HT1080 (cell line): ENCODE results near the gene RAB3B. TPM values are rescaled to one million over a fixed set of nuclear protein-coding genes. Genes with fewer than 3 reads are reported as not detected.
"Not testable (repeated sequence)": the region's sequence is repeated elsewhere in the genome, so short reads cannot be mapped to it uniquely, and the experiment has no call there.

Source experiments
- DNase-seq: peaks from one replicate; pipeline ENCODE4 v3.0.0-alpha.2; 2015; ENCODE audit warnings: low read depth
- total RNA-seq: library from RNA; depleted of rRNA; stranded (reverse); fragments of >200 nt; shearing (Covaris generic); gene quantifications from 2 replicates; pipeline ENCODE4 v1.2.3, GENCODE V29; 2014

RAB3B gene
- total RNA-seq, 1 experiment from 2014 or later = 23.3 TPM

- no peak for DNase-seq
Observed at GRCh38 chr1:51989582-51990477, 670 bp downstream of the RAB3B start.

DNA sequence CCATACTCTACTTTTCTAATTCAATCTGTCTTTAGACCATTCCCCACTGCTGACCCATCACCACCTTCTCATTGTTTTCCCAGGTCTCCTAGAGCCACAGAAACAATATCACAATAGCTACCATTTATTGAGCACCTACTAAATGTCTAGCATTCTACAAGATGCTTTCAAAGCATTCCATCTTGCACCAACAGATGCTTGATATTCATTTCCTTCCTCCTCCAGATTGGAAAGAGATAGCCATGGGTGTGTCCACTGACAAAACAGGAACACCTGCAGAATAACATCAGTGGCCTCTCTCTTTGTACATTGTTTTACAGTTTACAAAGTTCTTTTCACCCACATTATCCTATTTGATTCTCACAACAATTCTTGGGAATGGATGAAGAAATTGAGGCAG is 2.2 kb downstream of the RAB3B start:
- DNase-seq = no peak

DNA sequence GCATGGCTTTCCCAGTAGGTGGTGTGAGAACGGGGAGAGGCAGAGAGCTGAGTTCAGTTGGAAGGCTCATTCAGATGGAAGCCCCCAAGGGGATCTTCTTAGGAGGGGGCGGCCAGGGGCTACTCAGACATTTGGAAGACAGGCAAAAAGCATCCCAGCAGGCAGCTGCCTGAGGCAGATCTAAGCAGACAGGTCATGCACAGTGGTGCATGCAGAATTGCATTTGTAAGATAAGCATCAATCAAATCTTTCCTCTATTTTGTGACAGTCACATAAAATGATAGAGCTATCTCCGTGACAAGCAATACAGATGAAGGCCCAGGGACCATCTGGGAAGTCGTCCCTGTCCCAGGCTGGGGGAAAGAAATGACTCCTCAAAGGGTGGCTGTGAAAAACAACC is 3.8 kb downstream of the RAB3B start:
- no peak for DNase-seq

DNA sequence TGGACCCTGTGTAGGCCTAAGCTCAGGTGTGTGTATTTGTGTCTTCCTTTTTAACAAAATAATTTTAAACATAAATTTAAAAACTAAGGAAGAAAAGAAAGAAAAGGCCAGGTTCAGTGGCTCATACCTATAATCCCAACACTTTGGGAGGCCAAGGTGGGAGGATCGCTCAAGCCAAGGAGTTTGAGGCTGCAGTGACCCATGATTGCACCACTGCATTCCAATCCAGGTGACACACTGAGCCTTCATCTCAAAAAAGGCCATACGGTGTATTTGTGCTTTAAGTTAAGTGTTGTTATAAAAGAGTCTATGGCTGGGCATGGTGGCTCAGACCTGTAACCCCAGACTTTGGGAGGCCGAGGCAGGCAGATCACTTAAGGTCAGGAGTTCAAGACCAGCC is 8.3 kb downstream of the RAB3B start:
- no peak for DNase-seq

DNA sequence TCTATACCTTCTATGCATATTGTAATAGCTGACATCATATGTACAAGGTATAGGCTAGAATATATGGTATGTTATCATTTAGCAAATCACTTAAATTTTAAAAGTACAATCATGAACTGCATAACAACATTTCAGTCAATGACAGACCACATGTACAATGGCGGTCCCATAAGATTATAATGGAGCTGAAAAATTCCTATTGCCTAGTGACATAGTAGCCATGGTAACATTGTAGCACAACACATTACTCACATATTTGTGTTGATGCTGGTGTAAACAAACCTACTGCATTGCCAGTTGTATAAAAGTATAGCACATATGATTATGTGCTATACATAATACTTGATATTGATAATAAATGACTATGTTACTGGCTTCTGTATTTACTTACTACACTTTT is 8.9 kb downstream of the RAB3B start:
- no peak for DNase-seq

GRCh38 chr1:51978099-51978498 is 12.4 kb downstream of the RAB3B start:
- DNase-seq = no peak

DNA sequence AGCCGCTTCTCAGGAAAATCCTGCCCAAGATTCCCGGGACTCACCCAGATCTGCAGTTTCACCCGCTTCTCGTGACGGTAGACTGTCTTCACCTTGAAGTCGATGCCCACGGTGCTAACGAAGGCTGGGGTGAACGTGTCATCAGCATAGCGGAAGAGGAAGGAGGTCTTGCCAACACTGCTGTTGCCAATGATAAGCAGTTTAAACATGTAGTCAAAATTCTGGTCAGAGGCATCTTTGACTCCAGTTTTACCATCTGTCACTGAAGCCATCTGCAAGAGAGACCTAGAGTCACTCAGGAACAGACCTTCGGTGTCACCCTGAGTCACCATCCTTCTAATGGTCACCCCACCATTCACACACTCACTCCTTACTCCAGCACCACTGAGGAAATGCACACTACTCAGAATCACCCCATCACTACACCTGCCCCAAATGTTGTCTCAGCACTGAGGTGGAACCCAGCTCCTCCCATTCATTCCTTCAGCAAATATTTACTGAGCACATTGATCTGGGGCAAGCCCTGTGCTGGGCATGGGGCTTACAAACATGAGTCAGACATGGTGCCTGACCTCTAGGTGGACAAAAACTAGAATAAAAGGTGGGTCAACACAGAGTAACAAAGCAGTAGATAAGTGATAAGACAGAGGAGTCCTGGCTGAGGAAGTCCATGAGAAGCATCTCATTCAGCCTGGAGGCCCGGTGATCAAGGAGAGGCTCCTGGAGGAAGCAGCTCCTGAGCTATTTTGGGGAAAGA is 13.5 kb downstream of the RAB3B start:
- no peak for DNase-seq

DNA sequence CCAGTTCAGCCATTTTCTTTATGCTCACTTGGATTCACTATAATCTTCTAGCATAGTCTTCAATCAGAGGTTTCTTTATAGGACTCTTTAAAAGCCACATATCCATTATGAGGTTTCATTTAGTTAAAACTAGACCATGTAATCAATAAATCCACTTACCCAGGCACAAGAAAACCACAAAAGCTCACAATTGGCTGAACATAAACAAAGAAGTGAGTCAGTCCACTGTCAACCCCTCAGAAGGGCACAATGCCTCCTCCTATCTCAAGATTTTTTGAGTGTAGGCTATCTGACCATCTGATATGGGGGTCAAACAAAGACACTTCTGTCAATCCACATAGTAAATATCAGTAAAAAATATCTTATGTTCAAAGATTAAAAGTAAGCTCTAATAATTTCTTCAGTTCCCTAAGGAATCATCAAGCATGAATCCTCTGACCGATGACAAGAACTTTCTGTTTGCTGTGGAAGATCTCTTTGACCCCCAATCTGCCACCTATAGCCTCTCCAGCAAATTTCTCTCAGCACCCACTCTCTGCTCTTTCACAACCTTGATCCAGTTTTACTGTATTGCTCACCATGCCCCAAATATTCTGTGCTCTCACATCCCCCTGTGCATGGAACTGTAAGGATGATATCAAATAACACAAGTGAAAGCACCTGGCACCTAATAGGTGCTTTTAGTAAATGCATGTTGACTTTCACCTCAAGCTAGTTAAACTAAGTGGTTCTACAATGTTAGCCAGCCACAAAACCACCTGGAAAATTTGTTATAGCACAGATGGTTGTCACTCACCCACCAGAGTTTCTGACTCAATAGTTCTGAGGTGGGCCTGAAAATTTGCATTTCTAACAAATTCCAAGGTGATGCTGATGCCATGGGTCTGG is 16.7 kb downstream of the RAB3B start:
- DNase-seq = peak; percentile 46

- peak; percentile 91 for DNase-seq
Observed at GRCh38 chr1:51969038-51969705, 21.3 kb downstream of the RAB3B start.

DNA sequence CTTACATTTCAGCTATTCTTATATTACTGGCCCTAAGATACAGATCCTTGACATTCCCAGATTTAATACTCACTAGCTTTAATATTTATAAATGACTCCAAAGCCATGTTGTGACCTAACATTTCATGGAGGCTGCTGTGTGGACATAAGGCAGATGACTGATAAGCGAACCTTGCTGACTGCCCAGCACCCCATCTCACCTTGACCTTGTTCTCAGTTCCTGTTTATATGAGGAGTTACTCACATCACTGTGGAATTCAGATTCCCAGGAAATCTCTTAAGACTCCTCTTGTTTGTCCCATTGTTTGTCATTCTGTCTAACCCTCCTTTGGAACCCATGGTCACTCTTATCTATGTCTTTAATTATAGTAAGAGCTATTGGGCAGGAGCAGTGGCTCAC is 21.9 kb downstream of the RAB3B start:
- DNase-seq = peak; percentile 20

DNA sequence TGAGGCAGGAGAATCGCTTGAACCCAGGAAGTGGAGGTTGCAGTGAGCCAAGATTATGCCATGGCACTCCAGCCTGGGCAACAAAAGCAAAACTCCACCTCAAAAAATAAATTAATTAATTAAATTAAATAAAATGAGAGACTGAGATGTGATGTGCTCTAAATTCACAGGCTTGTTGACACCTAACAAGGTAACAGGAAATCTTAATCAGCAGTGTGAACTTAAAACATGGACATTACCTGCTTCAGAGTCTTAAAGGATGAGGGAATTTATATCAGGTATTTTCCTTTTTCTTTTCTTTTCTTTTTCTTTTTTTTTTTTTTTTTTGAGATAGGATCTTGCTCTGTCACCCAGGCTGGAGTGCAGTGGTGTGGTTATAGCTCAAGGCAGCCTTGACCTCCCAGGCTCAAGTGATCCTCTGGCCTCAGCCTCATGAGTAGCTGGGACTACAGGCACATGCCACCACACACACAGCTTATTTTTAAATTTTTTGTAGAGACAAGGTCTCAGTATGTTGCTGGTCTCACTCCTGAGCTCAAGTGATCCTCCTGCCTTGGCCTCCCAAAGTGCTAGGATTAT is 23.2 kb downstream of the RAB3B start:
- not testable (repeated sequence) for DNase-seq

DNA sequence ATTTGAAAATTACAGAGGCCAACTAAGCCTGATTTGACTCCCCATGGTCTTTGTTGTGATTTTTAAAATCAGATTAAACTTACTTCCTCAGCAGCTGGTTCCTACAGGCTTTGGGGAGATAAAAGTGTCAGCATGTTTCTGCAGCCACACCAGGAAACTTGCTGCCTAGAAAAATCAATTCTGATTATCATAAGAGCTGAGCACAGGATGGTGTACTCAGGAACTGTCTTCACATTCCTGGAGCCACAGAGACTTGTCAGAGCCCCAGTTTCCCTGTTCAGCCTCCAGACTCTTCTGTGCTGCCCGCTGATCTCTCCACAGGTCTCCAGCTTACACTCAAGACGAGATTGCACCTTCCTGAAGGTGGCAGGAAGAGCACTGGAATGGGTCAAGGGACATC is 23.9 kb downstream of the RAB3B start:
- no peak for DNase-seq

GRCh38 chr1:51964309-51964696 is 26.2 kb downstream of the RAB3B start:
- DNase-seq = no peak

DNA sequence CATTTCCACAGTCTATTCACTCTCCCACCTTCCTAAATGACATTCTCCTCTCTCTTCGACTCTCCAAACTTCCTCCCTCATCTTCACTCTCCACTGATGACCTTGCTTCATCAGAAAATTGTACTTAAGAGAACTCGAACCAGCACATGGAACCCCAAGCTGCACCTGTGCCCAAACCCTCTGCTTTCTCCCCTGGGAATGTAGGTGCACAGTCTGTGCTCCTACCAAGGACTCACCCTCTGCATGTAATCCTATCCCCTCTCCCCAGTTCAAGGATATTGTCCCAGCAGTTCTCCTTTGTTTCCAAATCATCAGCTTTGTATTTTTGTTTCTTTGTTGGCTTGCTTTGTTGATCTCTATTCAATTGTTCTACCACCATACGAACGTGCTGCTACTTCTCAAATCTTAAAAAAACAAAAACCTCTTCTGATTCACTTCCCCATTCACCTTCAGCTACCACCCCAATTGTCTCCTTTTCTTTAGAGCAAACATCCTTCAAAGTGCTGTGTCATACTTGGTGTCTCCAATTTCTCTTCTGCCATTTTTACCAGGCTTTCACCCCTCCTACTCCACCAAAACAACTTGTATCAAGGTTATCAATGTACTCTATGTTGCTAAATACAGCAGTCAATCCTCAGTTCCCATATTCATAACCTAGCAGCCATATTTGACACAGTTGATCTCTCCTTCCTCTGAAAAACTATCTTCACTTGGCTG is 26.8 kb downstream of the RAB3B start:
- no peak for DNase-seq

- DNase-seq = peak; percentile 57
Observed at GRCh38 chr1:51962486-51963356, 27.8 kb downstream of the RAB3B start.

DNA sequence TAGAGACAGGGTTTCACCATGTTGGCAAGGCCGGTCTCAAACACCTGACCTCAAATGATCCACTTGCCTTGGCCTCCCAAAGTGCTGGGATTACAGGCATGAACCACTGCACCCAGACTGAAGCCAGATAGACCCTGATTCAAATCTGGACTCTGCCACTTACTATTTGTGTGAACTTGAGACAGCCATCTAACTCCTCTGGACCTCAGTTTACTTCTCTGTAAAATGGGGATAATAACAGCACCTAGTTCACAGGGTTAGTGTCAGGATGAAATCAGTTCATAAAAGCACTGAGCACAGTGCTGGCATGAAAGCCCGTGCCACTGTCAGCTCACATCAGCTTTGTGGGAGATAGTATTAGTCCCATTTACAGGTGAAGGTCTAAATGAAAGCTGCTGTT is 28.5 kb downstream of the RAB3B start:
- DNase-seq = no peak

DNA sequence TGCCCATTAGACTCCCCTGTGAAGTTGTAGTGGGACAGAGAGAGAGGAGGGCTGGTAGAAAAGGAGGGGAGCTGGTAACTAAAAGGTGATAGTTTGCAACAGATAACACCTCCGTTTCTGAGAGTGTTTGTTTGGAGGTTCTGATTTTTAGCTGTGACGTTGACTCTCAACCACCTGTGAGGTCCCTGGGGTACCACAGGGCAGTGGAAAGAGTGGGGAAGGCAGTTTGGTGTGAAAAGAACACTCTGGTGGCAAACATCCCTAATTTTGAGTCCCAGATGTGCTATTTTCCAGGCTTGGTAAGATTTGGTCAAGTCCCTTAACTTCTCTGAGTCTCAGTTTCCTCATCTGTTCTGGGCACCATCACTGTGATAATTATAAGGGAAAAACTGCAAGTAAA is 29.3 kb downstream of the RAB3B start:
- DNase-seq = no peak

DNA sequence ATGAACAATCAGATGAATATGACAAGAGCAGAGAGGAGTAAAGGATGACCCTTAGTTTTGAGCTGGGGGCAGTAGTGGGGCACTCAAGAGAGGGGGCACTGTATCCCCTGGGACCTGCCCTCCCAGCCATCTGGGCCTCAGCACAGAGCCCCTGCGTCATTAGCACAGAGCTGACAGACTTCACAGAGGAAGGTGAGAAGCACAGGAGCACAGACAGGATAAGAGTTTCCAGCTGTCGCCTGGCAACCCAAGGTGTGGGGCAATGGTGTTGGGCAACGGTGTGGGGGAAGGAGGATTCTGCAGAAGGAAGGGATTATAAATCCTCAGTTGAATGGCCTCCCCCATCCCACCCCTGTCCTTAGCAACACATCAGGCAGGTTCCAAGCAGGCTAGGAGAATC is 30.2 kb downstream of the RAB3B start:
- DNase-seq = no peak

DNA sequence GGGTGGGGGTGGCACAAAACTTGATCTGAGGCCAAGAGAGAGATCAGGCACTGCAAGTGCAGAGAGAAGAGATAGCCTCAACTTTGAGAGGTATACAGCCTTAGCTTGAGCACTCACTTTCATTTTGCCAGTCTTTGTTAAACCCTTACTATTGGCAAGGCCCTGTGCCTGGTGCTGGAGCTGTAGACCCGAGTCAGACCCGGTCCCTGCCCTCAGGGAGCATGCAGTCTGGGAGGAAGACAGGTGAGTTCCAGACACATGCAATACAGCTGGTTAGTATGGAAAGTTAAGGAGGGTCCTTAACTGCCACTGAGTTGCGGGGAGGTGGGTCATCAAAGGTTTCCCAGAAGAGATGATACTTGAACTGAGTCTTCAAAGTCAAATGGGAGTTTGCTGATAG is 31.7 kb downstream of the RAB3B start:
- no peak for DNase-seq
